Neural cell (in vitro differentiated cells): ENCODE results near the gene GNAL. TPM values are rescaled to one million over a fixed set of nuclear protein-coding genes. Genes with fewer than 3 reads are reported as not detected.

ENCODE experiments used
- H2AFZ ChIP-seq: fragments of 200-600, 300-800 bp; sonication (generic), shearing (Covaris generic); 2 replicates; pipeline ENCODE4 v1.6.0; 2014; ENCODE audit warnings: low read depth, mild to moderate bottlenecking, antibody characterized with exemption, low read length, moderate library complexity
- H3F3A ChIP-seq: fragments of 200-600 bp; shearing (Covaris generic); 2 replicates; pipeline ENCODE4 v1.6.1; 2016; ENCODE audit warnings: mild to moderate bottlenecking, moderate library complexity, mixed read lengths, antibody characterized with exemption, low read length; ENCODE audit not compliant: insufficient read depth, poor library complexity, severe bottlenecking
- H3K27ac ChIP-seq: fragments of 200-600, 300-800 bp; sonication (generic), shearing (Covaris generic); 2 replicates; pipeline ENCODE4 v1.5.1; 2014; ENCODE audit warnings: mild to moderate bottlenecking, low read length, moderate library complexity
- H3K27me3 ChIP-seq: fragments of 300-800, 200-600 bp; sonication (generic), shearing (Covaris generic); 2 replicates; pipeline ENCODE4 v1.6.0; 2014; ENCODE audit warnings: mild to moderate bottlenecking, low read depth, low read length, moderate library complexity; ENCODE audit not compliant: insufficient read depth
- H3K36me3 ChIP-seq: fragments of 300-800, 200-600 bp; sonication (generic), shearing (Covaris generic); 2 replicates; pipeline ENCODE4 v1.5.1; 2014; ENCODE audit warnings: mild to moderate bottlenecking, antibody characterized with exemption, low read length, moderate library complexity; ENCODE audit not compliant: insufficient read depth
- H3K4me2 ChIP-seq: fragments of 300-800, 200-600 bp; sonication (generic), shearing (Covaris generic); 2 replicates; pipeline ENCODE4 v1.6.0; 2014; ENCODE audit warnings: mild to moderate bottlenecking, low read length
- H3K4me3 ChIP-seq: fragments of 300-800, 200-600 bp; sonication (generic), shearing (Covaris generic); 2 replicates; pipeline ENCODE4 v1.5.1; 2014; ENCODE audit warnings: mild to moderate bottlenecking, low read length, moderate library complexity
- H3K79me2 ChIP-seq: fragments of 200-600 bp; shearing (Covaris generic); replicated peaks from 2 replicates; pipeline ENCODE4 v1.6.0; 2014; ENCODE audit warnings: mild to moderate bottlenecking, low read length, moderate library complexity; ENCODE audit not compliant: insufficient read depth
- H3K9ac ChIP-seq: fragments of 300-800, 200-600 bp; sonication (generic), shearing (Covaris generic); 2 replicates; pipeline ENCODE4 v1.6.1; 2016; ENCODE audit warnings: mild to moderate bottlenecking, low read length, mixed read lengths
- H3K9me2 ChIP-seq: fragments of 200-600 bp; shearing (Covaris generic); 2 replicates; pipeline ENCODE4 v1.6.1; 2016; ENCODE audit warnings: mild to moderate bottlenecking, low read length, mixed read lengths; ENCODE audit not compliant: insufficient read depth
- H3K9me3 ChIP-seq: fragments of 200-600, 300-800 bp; sonication (generic), shearing (Covaris generic); 2 replicates; pipeline ENCODE4 v1.6.1; 2016; ENCODE audit warnings: mild to moderate bottlenecking, mixed run types, low read length, moderate library complexity, mixed read lengths
- H4K20me1 ChIP-seq: fragments of 200-600 bp; shearing (Covaris generic); 2 replicates; pipeline ENCODE4 v1.6.1; 2016; ENCODE audit warnings: mild to moderate bottlenecking, mixed run types; ENCODE audit not compliant: insufficient read depth
- CTCF ChIP-seq: fragments of 450-650 bp; IDR thresholded peaks from 2 replicates; pipeline ENCODE4 v1.5.1; 2014; ENCODE audit warnings: antibody characterized with exemption, mild to moderate bottlenecking, moderate library complexity; ENCODE audit not compliant: poor library complexity, severe bottlenecking
- EP300 ChIP-seq: fragments of 450-650 bp; conservative IDR thresholded peaks from 2 replicates; pipeline ENCODE4 v1.6.1; 2014; ENCODE audit warnings: antibody characterized with exemption, mild to moderate bottlenecking, moderate library complexity; ENCODE audit not compliant: poor library complexity, severe bottlenecking
- EZH2 ChIP-seq: fragments of 200-600, 300-800 bp; shearing (Covaris generic), sonication (generic); IDR thresholded peaks from 2 replicates; pipeline ENCODE4 v1.6.1; 2014; ENCODE audit warnings: antibody characterized with exemption, low read length, borderline replicate concordance, mild to moderate bottlenecking; ENCODE audit not compliant: insufficient read depth, poor library complexity, severe bottlenecking
- MXI1 ChIP-seq: fragments of 450-650 bp; conservative IDR thresholded peaks from 2 replicates; pipeline ENCODE4 v1.6.1; 2014; ENCODE audit warnings: antibody characterized with exemption, mild to moderate bottlenecking; ENCODE audit not compliant: poor library complexity, severe bottlenecking
- POLR2AphosphoS5 ChIP-seq: IDR thresholded peaks from 2 replicates; pipeline ENCODE4 v1.6.1; 2012
- RAD21 ChIP-seq: fragments of 450-650 bp; conservative IDR thresholded peaks from 2 replicates; pipeline ENCODE4 v1.6.1; 2014; ENCODE audit warnings: antibody characterized with exemption, mild to moderate bottlenecking, moderate library complexity
- REST ChIP-seq: IDR thresholded peaks from 2 replicates; pipeline ENCODE4 v1.6.1; 2012; ENCODE audit warnings: borderline replicate concordance
- SMC3 ChIP-seq: fragments of 450-650 bp; conservative IDR thresholded peaks from 2 replicates; pipeline ENCODE4 v1.6.1; 2014; ENCODE audit warnings: antibody characterized with exemption, mild to moderate bottlenecking, moderate library complexity; ENCODE audit not compliant: poor library complexity
- TAF1 ChIP-seq: IDR thresholded peaks from 2 replicates; pipeline ENCODE4 v1.6.1; 2012; ENCODE audit warnings: low read depth
- polyA plus RNA-seq: library from polyadenylated mRNA; depleted of rRNA; stranded (reverse); fragments of >200 nt; gene quantifications from 2 replicates; pipeline ENCODE4 v1.2.3, GENCODE V29; 2014

Gene GNAL
- polyA plus RNA-seq, 1 donor from 2014 or later: 16.7 TPM

GRCh38 chr18:11906176-11906575, 217.1 kb downstream of the GNAL start:
- TF ChIP-seq EP300 (no peak), TAF1 (no peak), SMC3 (no peak), MXI1 (no peak), EZH2 (no peak), CTCF (no peak), POLR2AphosphoS5 (no peak), REST (no peak), RAD21 (no peak)
- no peaks in the 10 kb centered on the region for H3K9me2 ChIP-seq
- no peak overlapping the region for H3K27ac ChIP-seq
- H3K4me2 ChIP-seq: no peak overlapping the region
- H3K36me3 ChIP-seq: no peaks in the 10 kb centered on the region
- no peak overlapping the region for H2AFZ ChIP-seq
- H3K27me3 ChIP-seq: no peaks in the 10 kb centered on the region
- H3F3A ChIP-seq: no peaks in the 10 kb centered on the region
- H4K20me1 ChIP-seq: no peaks in the 10 kb centered on the region
- H3K9me3 ChIP-seq: no peaks in the 10 kb centered on the region
- H3K79me2 ChIP-seq: no peaks in the 10 kb centered on the region
- H3K4me3 ChIP-seq: no peak overlapping the region
- no peak overlapping the region for H3K9ac ChIP-seq

GRCh38 chr18:11906926-11907874, 218.1 kb downstream of the GNAL start:
- Histone ChIP-seq H3K4me3 (peak overlapping the region; percentile 95), H4K20me1 (no peaks in the 10 kb centered on the region), H3K9ac (peak overlapping the region; percentile 96), H3K27me3 (no peaks in the 10 kb centered on the region), H3K4me2 (peak overlapping the region; percentile 84), H2AFZ (peak overlapping the region; percentile 41), H3K9me2 (no peaks in the 10 kb centered on the region), H3K9me3 (no peaks in the 10 kb centered on the region), H3K36me3 (no peaks in the 10 kb centered on the region), H3K79me2 (no peaks in the 10 kb centered on the region), H3K27ac (no peak overlapping the region), H3F3A (no peaks in the 10 kb centered on the region)
- TF ChIP-seq EP300: no peak
- no peak for TF ChIP-seq EZH2
- no peak for TF ChIP-seq TAF1
- TF ChIP-seq REST: no peak
- TF ChIP-seq RAD21: no peak
- TF ChIP-seq MXI1: no peak
- TF ChIP-seq POLR2AphosphoS5: no peak
- TF ChIP-seq CTCF: no peak
- TF ChIP-seq SMC3: no peak
